Choroid plexus epithelial cell (primary cell): Measurements from ENCODE around the gene KIAA1958.
A peak's percentile ranks its signal among the peaks of the same experiment; 100 is the strongest.

ENCODE experiments used
- DNase-seq: peaks from one replicate; pipeline ENCODE4 v3.0.0-alpha.2; 2010; ENCODE audit warnings: low read depth
- H3K4me3 ChIP-seq: 2 replicates; pipeline ENCODE4 v1.5.1; 2011; ENCODE audit warnings: low read depth, mild to moderate bottlenecking, control low read depth, low read length, moderate library complexity
- CTCF ChIP-seq: conservative IDR thresholded peaks from 2 replicates; pipeline ENCODE4 v1.5.1; 2011; ENCODE audit warnings: low read depth, mild to moderate bottlenecking, control low read depth, inconsistent platforms, low read length, moderate library complexity

Gene KIAA1958

GRCh38 chr9:112599732-112600131, 113.1 kb downstream of the KIAA1958 start:
- no peak for DNase-seq
- TF ChIP-seq CTCF = no peak
- H3K4me3 ChIP-seq = no peak overlapping the region

GRCh38 chr9:112601636-112602035, 115.0 kb downstream of the KIAA1958 start:
- no peak overlapping the region for H3K4me3 ChIP-seq
- peak; percentile 56 for DNase-seq
- no peak for TF ChIP-seq CTCF

DNA sequence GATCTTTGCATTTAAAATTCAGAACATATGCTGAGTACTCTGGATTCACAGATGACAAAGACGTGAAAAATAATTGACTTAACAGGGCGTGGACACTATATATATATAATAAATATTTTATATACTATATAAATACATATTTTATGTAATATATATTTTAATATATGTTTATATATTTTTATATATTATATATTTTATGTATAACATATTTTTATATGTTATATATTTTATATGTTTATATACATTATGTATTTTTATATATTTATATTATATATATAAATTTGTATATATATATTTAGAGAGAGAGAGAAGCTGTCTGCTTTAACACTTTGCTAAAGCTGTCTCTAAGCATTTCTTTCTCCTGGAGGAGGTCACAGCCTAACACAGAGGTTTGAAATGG, 118.2 kb downstream of the KIAA1958 start:
- no peak overlapping the region for H3K4me3 ChIP-seq
- no peak for TF ChIP-seq CTCF
- DNase-seq = no peak

- DNase-seq = no peak
- no peak overlapping the region for H3K4me3 ChIP-seq
- TF ChIP-seq CTCF = no peak
Measured at GRCh38 chr9:112605518-112605917, 118.9 kb downstream of the KIAA1958 start.

- DNase-seq = no peak
- TF ChIP-seq CTCF = no peak
- no peak overlapping the region for H3K4me3 ChIP-seq
Measured at GRCh38 chr9:112605963-112606699, 119.5 kb downstream of the KIAA1958 start.

DNA sequence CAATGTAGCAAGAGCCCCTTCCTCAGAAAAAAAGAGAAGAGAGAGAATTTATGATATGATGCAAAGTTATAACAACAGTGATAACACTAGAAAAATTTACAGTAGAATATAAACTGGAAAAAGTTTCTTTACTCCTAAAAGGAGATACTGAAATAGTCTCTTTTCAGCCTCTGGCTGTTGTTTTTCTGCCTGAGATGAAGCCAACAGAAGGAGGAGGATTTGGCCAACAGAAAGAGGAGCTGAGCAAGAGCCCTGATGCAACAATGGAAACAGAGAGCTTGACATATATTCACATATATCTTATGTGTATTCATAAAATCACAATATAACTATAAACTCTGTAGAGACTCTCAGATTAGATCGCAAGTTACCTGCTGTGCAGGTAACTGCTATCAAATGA, 122.2 kb downstream of the KIAA1958 start:
- TF ChIP-seq CTCF = no peak
- H3K4me3 ChIP-seq = no peak overlapping the region
- no peak for DNase-seq

DNA sequence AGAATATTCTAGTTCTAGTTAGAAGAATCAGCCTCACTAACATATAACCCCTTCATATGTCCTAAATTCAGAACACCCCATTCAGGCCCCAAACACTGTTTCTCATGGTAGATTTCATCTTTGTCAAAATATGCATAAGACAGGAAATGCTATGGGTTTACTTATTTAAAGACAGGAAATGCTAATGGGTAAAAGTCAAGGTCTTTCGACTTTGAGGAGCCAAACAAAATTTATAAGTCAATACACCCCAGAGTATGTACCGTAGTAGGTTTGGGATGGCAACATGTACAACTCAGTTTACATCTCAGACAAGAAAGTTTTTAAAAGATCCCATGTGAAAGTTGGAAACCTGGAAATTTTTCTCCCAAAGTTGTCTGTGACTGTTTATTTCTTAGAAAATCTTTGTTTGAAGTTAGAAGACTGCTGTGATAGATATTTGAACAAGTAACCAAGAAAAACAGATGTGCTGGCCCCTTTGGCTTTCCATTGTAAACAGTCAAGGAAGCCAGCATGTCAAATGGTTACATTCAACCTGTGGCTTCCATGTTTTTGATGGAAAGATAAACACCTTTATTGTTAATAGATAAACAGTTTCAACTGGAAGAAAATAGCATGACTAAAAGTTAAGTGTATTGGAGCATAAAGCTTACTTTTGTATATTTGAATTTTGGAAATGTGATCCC, 129.1 kb downstream of the KIAA1958 start:
- H3K4me3 ChIP-seq = no peak overlapping the region
- no peak for TF ChIP-seq CTCF
- no peak for DNase-seq
